C1 segment of cervical spinal cord (tissue), 14 donors: ENCODE results near the gene ABCD4.
A peak's percentile ranks its signal among the peaks of the same experiment; 100 is the strongest.

Experiments
- DNase-seq, 14 donors: peaks; one replicate each; lab custom pipeline; 2025; lab: John Stamatoyannopoulos, UW

The ABCD4 gene

GRCh38 chr14:74302152-74302628, 544 bp downstream of the ABCD4 start:
- DNase-seq, result peak in 4 of 14 donors; percentile 11 to 63 (median 44)

- peak in 3 of 14 donors; percentile 13 to 15 (median 14) for DNase-seq
These were observed 1.1 kb downstream of the ABCD4 start for GRCh38 chr14:74301594-74302151.

GRCh38 chr14:74299061-74299545, 3.6 kb downstream of the ABCD4 start:
- DNase-seq, result peak in 3 of 14 donors; percentile 14 to 66 (median 63)

- no peak for DNase-seq
These were observed 4.7 kb downstream of the ABCD4 start for GRCh38 chr14:74297986-74298385.

- DNase-seq, result no peak
These were observed 6.7 kb downstream of the ABCD4 start for GRCh38 chr14:74296037-74296467.

GRCh38 chr14:74293606-74294005, 9.1 kb downstream of the ABCD4 start:
- no peak for DNase-seq

GRCh38 chr14:74292061-74292460, 10.7 kb downstream of the ABCD4 start:
- no peak for DNase-seq

GRCh38 chr14:74290415-74290814, 12.3 kb downstream of the ABCD4 start:
- no peak for DNase-seq

GRCh38 chr14:74289801-74290200, 12.9 kb downstream of the ABCD4 start:
- DNase-seq, result no peak

- no peak for DNase-seq
These were observed 16.0 kb downstream of the ABCD4 start for GRCh38 chr14:74286736-74287135.

GRCh38 chr14:74281069-74281468, 21.7 kb downstream of the ABCD4 start:
- peak in 9 of 14 donors; percentile 14 to 73 (median 30) for DNase-seq

GRCh38 chr14:74278080-74278479, 24.7 kb downstream of the ABCD4 start:
- DNase-seq, result no peak

- DNase-seq, result no peak
These were observed 27.4 kb downstream of the ABCD4 start for GRCh38 chr14:74275241-74275841.

- DNase-seq, result no peak
These were observed 31.4 kb downstream of the ABCD4 start for GRCh38 chr14:74271365-74271764.

- peak in 7 of 14 donors; percentile 9 to 43 (median 24) for DNase-seq
These were observed 32.2 kb downstream of the ABCD4 start for GRCh38 chr14:74270382-74271177.

- no peak for DNase-seq
These were observed 35.1 kb downstream of the ABCD4 start for GRCh38 chr14:74267588-74267987.

- no peak for DNase-seq
These were observed 37.3 kb downstream of the ABCD4 start for GRCh38 chr14:74265301-74265965.

- no peak for DNase-seq
These were observed 38.8 kb downstream of the ABCD4 start for GRCh38 chr14:74263921-74264320.

GRCh38 chr14:74263181-74263580, 39.6 kb downstream of the ABCD4 start:
- no peak for DNase-seq

GRCh38 chr14:74262076-74262475, 40.7 kb downstream of the ABCD4 start:
- no peak for DNase-seq

- DNase-seq, result no peak
These were observed 41.4 kb downstream of the ABCD4 start for GRCh38 chr14:74261288-74261687.
